Psoas muscle (tissue), 8 donors: Measurements from ENCODE around the gene PLCXD3. TPM values are rescaled to one million over a fixed set of nuclear protein-coding genes. Genes with fewer than 3 reads are reported as not detected.

Experiments
- ATAC-seq, 4 donors: fragments of 200-7000 bp; cut with Tn5 transposase; one replicate each; pipeline ENCODE4 v1.9.1; 2020; ENCODE audit warnings: moderate library complexity in 3 of 4, mild to moderate bottlenecking in 2 of 4
- DNase-seq, 2 donors: peaks; one replicate each; pipeline ENCODE4 v3.0.0-alpha.2; 2020
- H3K27ac ChIP-seq: fragments of 200-600 bp; one replicate; pipeline ENCODE4 v1.8.0; 2022
- H3K27me3 ChIP-seq, 3 donors: fragments of 200-600 bp in 1 of 3; one replicate each; pipeline versions ENCODE4 v1.6.1 to v1.8.0; 2013 to 2022; ENCODE audit warnings: low read length in 2 of 3, mild to moderate bottlenecking in 2 of 3, moderate library complexity in 1 of 3; ENCODE audit not compliant: insufficient read depth in 3 of 3
- H3K36me3 ChIP-seq, 2 donors: fragments of 200-600 bp in 1 of 2; one replicate each; pipeline versions ENCODE4 v1.6.1 to v1.8.0; 2013 to 2022; ENCODE audit warnings: low read depth in 1 of 2, mild to moderate bottlenecking in 1 of 2, moderate library complexity in 1 of 2; ENCODE audit not compliant: insufficient read depth in 1 of 2
- H3K4me1 ChIP-seq: fragments of 200-600 bp; one replicate; pipeline ENCODE4 v1.8.0; 2022
- H3K4me3 ChIP-seq: fragments of 200-600 bp; one replicate; pipeline ENCODE4 v1.8.0; 2022; ENCODE audit warnings: mild to moderate bottlenecking
- H3K9me3 ChIP-seq: fragments of 200-600 bp; one replicate; pipeline ENCODE4 v1.8.0; 2022
- WGBS, 3 donors: extraction: QIAGEN DNeasy Blood & Tissue Kit; methylation state at CpG; one replicate each; pipeline versions ENCODE4 v1.1.6 to v1.1.7; 2013; 5-methylcytosine and 5-hydroxymethylcytosine counted together
- intact Hi-C, 2 donors: fragments of 100-400 bp; cut with DNase I; formaldehyde crosslinking; loops; one replicate each; pipeline versions ENCODE4 v1.11.0 to v1.14.2; 2022
- polyA plus RNA-seq, 3 donors: library from polyadenylated mRNA; stranded (reverse); fragments of 200-250 nt; gene quantifications; one replicate each; pipeline ENCODE4 v1.2.3, GENCODE V29; 2013
- total RNA-seq, 4 donors: library from RNA; stranded (reverse); fragmentation: NEBNext Ultra II Directional in 2 of 4; extraction: Animal tissue kit (Norgen Biotek cat#: 25700) in 2 of 4; gene quantifications; one replicate each; pipeline versions ENCODE4 v1.2.1 to v1.2.4, GENCODE V29; 2021 to 2023
- TF ChIP-seq, protein P1 (sequence below): fragments of 200-600 bp; IDR thresholded peaks from one replicate; pipeline ENCODE4 v1.8.0; 2022; ENCODE audit warnings: antibody characterized with exemption
- donor health status: healthy with polysubstance abuse.
- donor health status: DM: no; HTN: no; CAD: no; lungs with moderate emphysema.
- donor health status: Bipolar disorder and iron deficiency.
- donor health status: healthy.
- donor health status: DM: yes; HTN: yes; CAD: no.
- donor health status: DM: no; HTN: no; CAD: no.
- donor health status: DM: no; HTN: no; CAD: no.
- donor health status: DM: yes; HTN: yes; CAD: no.

PLCXD3 gene
- total and polyA plus RNA-seq, 7 donors = 0.12 to 0.73 (median 0.22) TPM

DNA sequence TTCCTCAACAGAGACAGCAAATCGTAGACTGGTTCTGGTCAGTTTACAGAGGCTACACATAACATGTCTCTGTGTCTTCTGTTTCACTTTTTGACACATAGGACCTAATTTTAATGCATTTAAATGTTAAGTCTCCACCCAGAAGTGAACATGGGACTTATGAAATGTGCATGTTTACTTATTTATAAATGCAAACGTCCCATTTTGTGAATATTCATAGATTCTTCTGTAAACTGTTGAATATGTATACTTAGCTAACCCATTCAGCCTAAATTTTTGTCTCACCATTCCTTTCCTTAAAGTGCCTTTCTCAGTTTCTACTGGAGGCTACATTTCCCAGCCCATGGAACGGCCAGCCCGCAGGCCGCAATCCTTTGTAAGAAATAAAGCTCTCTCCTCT, 137.2 kb downstream of the PLCXD3 start:
- Histone ChIP-seq H3K9me3 (no peaks in the 10 kb centered on the region), H3K4me3 (no peak overlapping the region), H3K4me1 (no peaks in the 10 kb centered on the region), H3K36me3 (no peaks in the 10 kb centered on the region), H3K27me3 (no peaks in the 10 kb centered on the region), H3K27ac (no peak overlapping the region)
- 79 to 82% (median 82%) methylated on average over 5 of the region's 5 CpGs for WGBS, 3 donors
- ATAC-seq (no peak), DNase-seq (no peak)
- TF ChIP-seq, protein P1, sequence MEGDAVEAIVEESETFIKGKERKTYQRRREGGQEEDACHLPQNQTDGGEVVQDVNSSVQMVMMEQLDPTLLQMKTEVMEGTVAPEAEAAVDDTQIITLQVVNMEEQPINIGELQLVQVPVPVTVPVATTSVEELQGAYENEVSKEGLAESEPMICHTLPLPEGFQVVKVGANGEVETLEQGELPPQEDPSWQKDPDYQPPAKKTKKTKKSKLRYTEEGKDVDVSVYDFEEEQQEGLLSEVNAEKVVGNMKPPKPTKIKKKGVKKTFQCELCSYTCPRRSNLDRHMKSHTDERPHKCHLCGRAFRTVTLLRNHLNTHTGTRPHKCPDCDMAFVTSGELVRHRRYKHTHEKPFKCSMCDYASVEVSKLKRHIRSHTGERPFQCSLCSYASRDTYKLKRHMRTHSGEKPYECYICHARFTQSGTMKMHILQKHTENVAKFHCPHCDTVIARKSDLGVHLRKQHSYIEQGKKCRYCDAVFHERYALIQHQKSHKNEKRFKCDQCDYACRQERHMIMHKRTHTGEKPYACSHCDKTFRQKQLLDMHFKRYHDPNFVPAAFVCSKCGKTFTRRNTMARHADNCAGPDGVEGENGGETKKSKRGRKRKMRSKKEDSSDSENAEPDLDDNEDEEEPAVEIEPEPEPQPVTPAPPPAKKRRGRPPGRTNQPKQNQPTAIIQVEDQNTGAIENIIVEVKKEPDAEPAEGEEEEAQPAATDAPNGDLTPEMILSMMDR = no peak
- intact Hi-C loops = no loop called here

DNA sequence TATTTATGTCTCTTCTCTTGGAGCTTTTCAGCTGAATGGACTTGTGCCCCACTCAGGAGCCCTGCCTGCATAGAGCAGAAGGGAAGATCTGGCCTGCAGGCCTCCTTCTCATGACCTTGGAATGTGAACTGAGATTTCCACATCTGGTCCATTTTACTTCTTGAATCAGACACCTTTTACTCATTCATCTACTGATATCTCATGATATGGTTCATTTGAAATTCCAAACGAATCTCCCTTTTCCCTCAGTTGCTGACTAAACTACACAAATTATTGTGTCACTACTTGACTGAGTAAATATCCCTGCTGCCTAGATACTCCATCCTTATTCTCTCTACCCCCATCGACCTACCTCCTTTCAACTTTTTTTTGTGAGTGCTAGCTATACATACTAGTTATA, 138.7 kb downstream of the PLCXD3 start:
- H3K4me1 ChIP-seq = no peaks in the 10 kb centered on the region
- DNase-seq (no peak), ATAC-seq (no peak)
- TF ChIP-seq, protein P1 = no peak
- intact Hi-C loops = no loop called here
- no peak overlapping the region for H3K27ac ChIP-seq
- H3K9me3 ChIP-seq = no peaks in the 10 kb centered on the region
- no peak overlapping the region for H3K4me3 ChIP-seq
- no peaks in the 10 kb centered on the region for H3K36me3 ChIP-seq
- H3K27me3 ChIP-seq = no peaks in the 10 kb centered on the region
- 57 to 61% (median 57%) methylated on average over 2 of the region's 2 CpGs for WGBS, 3 donors

DNA sequence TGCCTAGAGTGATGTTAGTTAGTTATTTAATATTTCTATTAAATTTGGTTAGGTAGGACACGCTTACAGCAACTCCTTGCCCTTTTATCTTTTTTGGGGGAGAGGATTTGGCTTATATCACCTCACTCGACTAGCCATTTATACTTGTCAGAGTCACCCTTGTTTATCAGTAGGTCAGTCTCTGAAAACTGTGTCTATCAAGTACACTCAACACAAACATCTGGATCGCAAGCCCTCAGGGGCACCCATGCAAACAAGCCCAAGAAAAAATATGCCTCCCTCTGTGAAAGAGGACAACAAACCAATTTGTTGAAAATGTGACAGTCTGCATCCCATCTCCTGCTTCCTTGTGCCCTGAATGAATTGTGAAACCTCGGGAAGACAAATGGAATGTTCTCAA, 139.9 kb downstream of the PLCXD3 start:
- DNase-seq (no peak), ATAC-seq (no peak)
- no peak overlapping the region for H3K27ac ChIP-seq
- TF ChIP-seq, protein P1 = no peak
- H3K4me1 ChIP-seq = no peaks in the 10 kb centered on the region
- intact Hi-C loops = no loop called here
- no peak overlapping the region for H3K4me3 ChIP-seq
- H3K36me3 ChIP-seq = no peaks in the 10 kb centered on the region
- no peaks in the 10 kb centered on the region for H3K9me3 ChIP-seq
- no peaks in the 10 kb centered on the region for H3K27me3 ChIP-seq
- 71 to 75% (median 71%) methylated on average over 4 of the region's 4 CpGs for WGBS, 3 donors

DNA sequence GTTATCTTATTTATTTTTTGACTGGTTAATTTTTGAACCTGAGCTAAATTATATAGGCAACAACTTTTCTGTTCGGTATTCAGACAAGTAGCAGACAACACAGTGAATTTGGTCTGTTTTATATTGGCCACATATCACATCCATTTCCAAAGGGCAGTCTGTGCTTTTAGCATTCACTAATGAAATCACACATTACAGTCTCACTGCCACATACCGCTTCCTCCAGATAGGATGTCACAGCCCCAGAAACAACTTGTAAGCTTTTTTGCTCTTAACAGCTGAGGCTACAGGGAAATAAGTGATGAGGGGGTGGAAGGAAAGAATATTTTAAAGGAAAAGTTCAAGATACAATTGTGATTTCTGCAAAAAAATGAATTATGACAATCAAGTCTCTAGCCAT, 140.6 kb downstream of the PLCXD3 start:
- intact Hi-C loops = no loop called here
- H3K36me3 ChIP-seq = no peaks in the 10 kb centered on the region
- H3K4me3 ChIP-seq = no peak overlapping the region
- TF ChIP-seq, protein P1 = no peak
- H3K4me1 ChIP-seq = no peaks in the 10 kb centered on the region
- DNase-seq = no peak
- H3K27ac ChIP-seq = no peak overlapping the region
- H3K27me3 ChIP-seq = no peaks in the 10 kb centered on the region
- H3K9me3 ChIP-seq = no peaks in the 10 kb centered on the region
- ATAC-seq = no peak
- WGBS, 3 donors = 80 to 85% (median 83%) methylated on average over 2 of the region's 2 CpGs

DNA sequence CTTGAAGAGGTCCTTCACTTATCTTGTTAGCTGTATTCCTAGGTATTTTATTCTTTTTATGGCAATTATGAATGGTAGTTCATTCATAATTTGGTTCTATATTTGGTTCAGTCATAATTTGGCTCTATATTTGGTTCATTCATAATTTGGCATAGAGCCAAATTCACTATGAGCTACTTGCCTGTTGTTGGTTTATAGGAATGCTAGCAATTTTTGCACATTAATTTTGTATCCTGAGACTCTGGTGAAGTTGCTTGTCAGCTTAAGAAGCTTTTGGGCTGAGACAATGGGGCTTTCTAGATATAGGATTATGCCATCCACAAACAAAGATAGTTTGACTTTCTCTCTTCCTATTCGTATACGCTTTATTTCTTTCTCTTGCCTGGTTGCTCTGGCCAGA, 142.2 kb downstream of the PLCXD3 start:
- intact Hi-C loops = no loop called here
- TF ChIP-seq, protein P1 = no peak
- Histone ChIP-seq H3K27ac (no peak overlapping the region), H3K4me1 (no peaks in the 10 kb centered on the region), H3K27me3 (no peaks in the 10 kb centered on the region), H3K36me3 (no peaks in the 10 kb centered on the region), H3K9me3 (no peaks in the 10 kb centered on the region), H3K4me3 (no peak overlapping the region)
- no peak for DNase-seq
- no peak for ATAC-seq
- WGBS, 3 donors = 76 to 87% (median 83%) methylated on average over 2 of the region's 2 CpGs
